NB4 (cell line): Measurements from ENCODE around the gene ATM.

Experiments
- DNase-seq: peaks from one replicate; pipeline ENCODE4 v3.0.0; 2010; ENCODE audit warnings: low read depth
- H3K4me3 ChIP-seq: one replicate; pipeline ENCODE4 v1.5.1; 2011; ENCODE audit warnings: mild to moderate bottlenecking, low read depth, low read length, moderate library complexity
- CTCF ChIP-seq: IDR thresholded peaks from one replicate; pipeline ENCODE4 v1.5.1; 2012; ENCODE audit warnings: low read depth, low read length
- MAX ChIP-seq: IDR thresholded peaks from 2 replicates; pipeline ENCODE4 v1.6.1; 2011; ENCODE audit warnings: low read depth, low read length
- MYC ChIP-seq: IDR thresholded peaks from 2 replicates; pipeline ENCODE4 v1.6.1; 2011; ENCODE audit warnings: low read depth, low read length
- POLR2A ChIP-seq: IDR thresholded peaks from 2 replicates; pipeline ENCODE4 v1.6.1; 2011; ENCODE audit warnings: mild to moderate bottlenecking; ENCODE audit not compliant: insufficient read length; ENCODE audit errors: extremely low read depth

The ATM gene

GRCh38 chr11:108233277-108233945, 10.5 kb downstream of the ATM start:
- no peak overlapping the region for H3K4me3 ChIP-seq
- no peak for DNase-seq
- no peak for TF ChIP-seq MAX
- TF ChIP-seq POLR2A: no peak
- no peak for TF ChIP-seq MYC
- no peak for TF ChIP-seq CTCF

- TF ChIP-seq MYC (no peak), CTCF (no peak), MAX (no peak), POLR2A (no peak)
- DNase-seq: no peak
- no peak overlapping the region for H3K4me3 ChIP-seq
Observed at GRCh38 chr11:108235192-108235591, 12.3 kb downstream of the ATM start.

GRCh38 chr11:108235633-108236032, 12.8 kb downstream of the ATM start:
- H3K4me3 ChIP-seq: no peak overlapping the region
- no peak for DNase-seq
- no peak for TF ChIP-seq MAX
- TF ChIP-seq MYC: no peak

- DNase-seq: peak; percentile 15
- TF ChIP-seq MYC (no peak), MAX (no peak), POLR2A (no peak), CTCF (no peak)
- no peak overlapping the region for H3K4me3 ChIP-seq
Observed at GRCh38 chr11:108237058-108237481, 14.2 kb downstream of the ATM start.

GRCh38 chr11:108239076-108239475, 16.2 kb downstream of the ATM start:
- DNase-seq: no peak
- no peak for TF ChIP-seq MYC
- no peak for TF ChIP-seq CTCF
- no peak for TF ChIP-seq MAX
- no peak for TF ChIP-seq POLR2A

GRCh38 chr11:108241330-108242037, 18.6 kb downstream of the ATM start:
- DNase-seq: no peak
- no peak for TF ChIP-seq POLR2A
- TF ChIP-seq CTCF: no peak
- TF ChIP-seq MAX: no peak
- TF ChIP-seq MYC: no peak
- H3K4me3 ChIP-seq: no peak overlapping the region

More at GRCh38 chr11:108239076-108239475, 16.2 kb downstream of the ATM start:
- H3K4me3 ChIP-seq: no peak overlapping the region
